ENCODE results near the gene POLR1A. TPM values are rescaled to one million over a fixed set of nuclear protein-coding genes. Genes with fewer than 3 reads are reported as not detected.

Gene POLR1A
- total and polyA plus RNA-seq, 2 donors (not counting 1 experiment from before 2014, with no cell fraction given) = 3.4 to 36.8 TPM

DNA sequence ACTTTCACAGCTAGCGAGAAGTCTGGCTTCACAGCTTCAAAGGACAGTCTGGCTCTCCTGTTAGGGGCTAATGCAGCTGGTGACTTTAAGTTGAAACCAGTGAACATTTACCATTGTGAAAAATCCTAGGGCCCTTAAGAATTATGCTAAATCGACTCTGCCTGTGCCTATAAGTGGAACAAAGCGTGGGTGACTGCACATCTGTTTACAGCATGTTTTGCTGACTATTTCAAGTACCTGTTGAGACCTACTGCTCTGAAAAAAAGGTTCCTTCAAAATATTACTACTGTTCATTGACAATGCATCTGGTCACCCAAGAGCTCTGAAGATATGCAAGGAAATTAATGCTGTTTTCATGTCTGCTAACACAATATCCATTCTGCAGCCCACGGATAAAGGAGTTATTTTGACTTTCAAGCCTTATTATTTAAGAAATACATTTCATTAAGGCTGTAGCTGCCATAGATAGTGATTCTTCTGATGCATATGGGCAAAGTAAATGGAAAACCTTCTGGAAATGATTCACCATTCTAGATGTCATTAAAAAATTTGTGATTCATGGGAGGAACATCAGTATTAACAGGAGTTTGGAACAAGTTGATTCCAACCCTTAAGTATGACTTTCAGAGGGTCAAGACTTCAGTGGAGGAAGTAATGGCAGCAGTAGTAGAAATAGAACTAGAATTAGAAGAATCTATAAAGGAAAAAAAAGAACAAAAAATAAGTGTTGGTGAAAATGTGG is 48.9 kb downstream of the POLR1A start:
- H3K9ac ChIP-seq (ENCODE audit: low read length) = no peak overlapping the region
- no peaks in the 10 kb centered on the region for H4K20me1 ChIP-seq (ENCODE audit: control insufficient read depth, insufficient read depth, low read length, poor library complexity, severe bottlenecking)
- intact Hi-C loops (cut with micrococcal nuclease) = no loop called here
- WGBS (ENCODE audit: insufficient coverage) = 88% methylated on average over 3 of the region's 4 CpGs
- no peaks in the 10 kb centered on the region for H3K27me3 ChIP-seq (replicated peaks in 1 of 4; ENCODE audit: control extremely low read depth in 1 of 4, control insufficient read depth in 3 of 4, insufficient read depth in 4 of 4, low read length in 3 of 4)
- Mint-ChIP-seq H3K27ac (no peak overlapping the region), H3K9me3 (ENCODE audit: insufficient read depth) (no peaks in the 10 kb centered on the region), H3K4me1 (no peaks in the 10 kb centered on the region), H3K4me3 (no peak overlapping the region), H3K27me3 (no peaks in the 10 kb centered on the region)
- H3K4me2 ChIP-seq (replicated peaks; ENCODE audit: low read depth, low read length, poor library complexity, severe bottlenecking) = no peak overlapping the region
- no peak overlapping the region for H3K27ac ChIP-seq (ENCODE audit: low read length in 2 of 2)
- H3K4me3 ChIP-seq (ENCODE audit: control extremely low read depth in 1 of 5, extremely low read depth in 1 of 5, insufficient read depth in 1 of 5, low read depth in 2 of 5, low read length in 4 of 5) = no peak overlapping the region
- TF ChIP-seq EZH2 (IDR thresholded peaks at IDR 0.05; ENCODE audit: borderline replicate concordance, insufficient read depth, low read depth, low read length, poor library complexity, severe bottlenecking) (no peak), CTCF (IDR thresholded peaks at IDR 0.05) (no peak)
- H3K36me3 ChIP-seq (replicated peaks in 1 of 2; ENCODE audit: control extremely low read depth in 1 of 2, control insufficient read depth in 1 of 2, extremely low read depth in 1 of 2, insufficient read depth in 2 of 2, low read length in 1 of 2) = peaks cover 0 to 35% of the 10 kb centered on the region in 2 experiments
- DNase-seq = no peak
- H3K9me3 ChIP-seq (ENCODE audit: control extremely low read depth in 1 of 3, control insufficient read depth in 2 of 3, insufficient read depth in 1 of 3, low read length in 2 of 3) = no peaks in the 10 kb centered on the region
- H3K79me2 ChIP-seq (ENCODE audit: control insufficient read depth, insufficient read depth, low read length) = no peaks in the 10 kb centered on the region
- ChIA-PET POLR2A (no interaction called here), CTCF (interaction anchor here (0.6 kb wide), 1 partner anchor 511 kb away, joined by 4 read pairs; no protein-coding TSS in a partner anchor)
- H2AFZ ChIP-seq (ENCODE audit: insufficient read depth, low read depth, low read length, poor library complexity, severe bottlenecking) = no peak overlapping the region
- no peaks in the 10 kb centered on the region for H3K4me1 ChIP-seq (ENCODE audit: control insufficient read depth in 2 of 2, insufficient read depth in 2 of 2, low read length in 2 of 2)
- ATAC-seq (ENCODE audit: low read depth) = no peak

DNA sequence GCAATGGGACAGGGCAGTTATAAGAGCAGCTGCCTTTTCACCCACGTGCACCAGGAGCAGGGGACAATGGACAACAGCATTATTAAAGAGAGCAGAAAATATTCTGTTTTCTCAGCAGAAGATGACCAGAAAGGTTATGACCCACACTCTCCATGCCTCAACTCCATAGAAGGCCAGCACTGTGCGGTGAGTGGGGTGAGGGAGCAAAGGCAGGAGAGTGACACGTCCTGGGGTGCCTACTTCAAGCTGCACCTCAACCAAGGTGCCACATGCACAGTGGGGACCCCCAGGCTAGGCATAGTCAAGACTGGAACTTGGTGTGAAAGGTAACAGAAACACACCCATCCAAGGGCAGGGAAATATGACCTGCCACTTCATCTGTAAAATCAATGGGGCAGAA is 50.4 kb downstream of the POLR1A start:
- ChIA-PET CTCF (no interaction called here), POLR2A (no interaction called here)
- no peak overlapping the region for H3K4me3 Mint-ChIP-seq
- Histone ChIP-seq H3K4me2 (replicated peaks; ENCODE audit: low read depth, low read length, poor library complexity, severe bottlenecking) (no peak overlapping the region), H3K79me2 (ENCODE audit: control insufficient read depth, insufficient read depth, low read length) (no peaks in the 10 kb centered on the region), H3K4me3 (ENCODE audit: control extremely low read depth in 1 of 5, extremely low read depth in 1 of 5, insufficient read depth in 1 of 5, low read depth in 2 of 5, low read length in 4 of 5) (no peak overlapping the region), H3K27me3 (replicated peaks in 1 of 4; ENCODE audit: control extremely low read depth in 1 of 4, control insufficient read depth in 3 of 4, insufficient read depth in 4 of 4, low read length in 3 of 4) (no peaks in the 10 kb centered on the region), H3K9me3 (ENCODE audit: control extremely low read depth in 1 of 3, control insufficient read depth in 2 of 3, insufficient read depth in 1 of 3, low read length in 2 of 3) (no peaks in the 10 kb centered on the region), H3K27ac (ENCODE audit: low read length in 2 of 2) (no peak overlapping the region), H3K36me3 (replicated peaks in 1 of 2; ENCODE audit: control extremely low read depth in 1 of 2, control insufficient read depth in 1 of 2, extremely low read depth in 1 of 2, insufficient read depth in 2 of 2, low read length in 1 of 2) (peaks cover 0 to 37% of the 10 kb centered on the region in 2 experiments), H4K20me1 (ENCODE audit: control insufficient read depth, insufficient read depth, low read length, poor library complexity, severe bottlenecking) (no peaks in the 10 kb centered on the region), H2AFZ (ENCODE audit: insufficient read depth, low read depth, low read length, poor library complexity, severe bottlenecking) (no peak overlapping the region), H3K4me1 (ENCODE audit: control insufficient read depth in 2 of 2, insufficient read depth in 2 of 2, low read length in 2 of 2) (no peaks in the 10 kb centered on the region), H3K9ac (ENCODE audit: low read length) (no peak overlapping the region)
- WGBS (ENCODE audit: insufficient coverage) = 100% methylated on average over 1 of the region's 3 CpGs
- TF ChIP-seq CTCF (IDR thresholded peaks at IDR 0.05) (no peak), EZH2 (IDR thresholded peaks at IDR 0.05; ENCODE audit: borderline replicate concordance, insufficient read depth, low read depth, low read length, poor library complexity, severe bottlenecking) (no peak)
- no peak overlapping the region for H3K27ac Mint-ChIP-seq
- no peaks in the 10 kb centered on the region for H3K9me3 Mint-ChIP-seq (ENCODE audit: insufficient read depth)
- DNase-seq = no peak
- no peaks in the 10 kb centered on the region for H3K4me1 Mint-ChIP-seq
- no peaks in the 10 kb centered on the region for H3K27me3 Mint-ChIP-seq
- no peak for ATAC-seq (ENCODE audit: low read depth)
- intact Hi-C loops (cut with micrococcal nuclease) = no loop called here
